CD4-positive, alpha-beta T cell (primary cell): ENCODE measurements around the gene ZNF638. TPM values are rescaled to one million over a fixed set of nuclear protein-coding genes. Genes with fewer than 3 reads are reported as not detected.

Experiments used
- ATAC-seq: fragments of 200-7000 bp; cut with Tn5 transposase; one replicate; pipeline ENCODE4 v1.10.0; 2022; ENCODE audit warnings: mild to moderate bottlenecking; ENCODE audit not compliant: poor library complexity
- CTCF ChIA-PET: fragments of 350-600 bp; sonication (Branson Sonifier 250); formaldehyde crosslinking; loops from one replicate; lab custom pipeline; 2021; ENCODE audit warnings: antibody characterized with exemption, inconsistent platforms; lab: Charles Lee
- POLR2A ChIA-PET: fragments of 350-600 bp; sonication (Branson Sonifier 250); formaldehyde crosslinking; loops from one replicate; lab custom pipeline; 2021; ENCODE audit warnings: antibody characterized with exemption, inconsistent platforms; lab: Charles Lee
- DNase-seq, 14 experiments: peaks; one replicate each; pipeline ENCODE4 v3.0.0-alpha.2; 2013 to 2020; ENCODE audit warnings: mixed read lengths in 2 of 14
- H3K27ac ChIP-seq, 2 donors: one replicate each; pipeline versions ENCODE4 v1.5.1 to v1.7.0; 2013; ENCODE audit warnings: low read length in 2 of 2, low read depth in 1 of 2, mild to moderate bottlenecking in 1 of 2
- H3K27me3 ChIP-seq, 2 experiments: 1 replicate in 1 of 2; 2 replicates in 1 of 2; pipeline versions ENCODE4 v1.6.1 to v1.7.0; 2013; ENCODE audit warnings: low read length in 2 of 2, control low read depth in 1 of 2, mild to moderate bottlenecking in 1 of 2, moderate library complexity in 1 of 2; ENCODE audit not compliant: insufficient read depth in 2 of 2, control insufficient read depth in 1 of 2
- H3K36me3 ChIP-seq: one replicate; pipeline ENCODE4 v1.6.1; 2013; ENCODE audit warnings: low read length, control low read depth; ENCODE audit not compliant: insufficient read depth
- H3K4me1 ChIP-seq: one replicate; pipeline ENCODE4 v1.6.1; 2013; ENCODE audit warnings: low read length, control low read depth; ENCODE audit not compliant: insufficient read depth
- H3K4me3 ChIP-seq: one replicate; pipeline ENCODE4 v1.5.1; 2013; ENCODE audit warnings: mild to moderate bottlenecking, low read length, moderate library complexity
- H3K9me3 ChIP-seq, 2 experiments: 1 replicate in 1 of 2; 2 replicates in 1 of 2; pipeline versions ENCODE4 v1.6.1 to v1.7.0; 2013; ENCODE audit warnings: low read length in 2 of 2, mild to moderate bottlenecking in 2 of 2, control low read depth in 1 of 2, moderate library complexity in 1 of 2; ENCODE audit not compliant: control insufficient read depth in 1 of 2, insufficient read depth in 1 of 2
- H3K27ac Mint-ChIP-seq: one replicate; pipeline ENCODE4 v1.8.0; 2020; ENCODE audit warnings: mixed read lengths
- H3K27me3 Mint-ChIP-seq: one replicate; pipeline ENCODE4 v1.8.0; 2021; ENCODE audit warnings: mixed read lengths
- H3K36me3 Mint-ChIP-seq: one replicate; pipeline ENCODE4 v1.8.0; 2021; ENCODE audit warnings: low read depth, mixed read lengths
- H3K4me1 Mint-ChIP-seq: one replicate; pipeline ENCODE4 v1.8.0; 2021; ENCODE audit warnings: low read depth, mixed read lengths
- H3K4me3 Mint-ChIP-seq: one replicate; pipeline ENCODE4 v1.8.0; 2020; ENCODE audit warnings: mild to moderate bottlenecking, mixed read lengths
- H3K9me3 Mint-ChIP-seq: one replicate; pipeline ENCODE4 v1.8.0; 2020; ENCODE audit warnings: mixed read lengths
- CTCF ChIP-seq: fragments of 200-600 bp; IDR thresholded peaks from one replicate; pipeline ENCODE4 v1.8.0; 2022; ENCODE audit warnings: antibody characterized with exemption, mild to moderate bottlenecking
- intact Hi-C, 2 experiments: fragments of 100-400 bp; cut with DNase I in 1 of 2; cut with micrococcal nuclease in 1 of 2; formaldehyde crosslinking; loops; one replicate each; pipeline versions ENCODE4 v1.15.1 to v1.9.0; 2023 to 2025; cut with DNase I, micrococcal nuclease
- total RNA-seq, 174 experiments: library from RNA in 2 of 174; stranded (reverse) in 2 of 174; gene quantifications; one replicate each; pipeline ENCODE4 v1.2.3 and lab custom pipeline; 2021 to 2026

The ZNF638 gene
- total RNA-seq, 2 experiments from 2014 or later: 77.8 to 86.4 TPM

- intact Hi-C loops: no loop called here
- H3K27ac Mint-ChIP-seq: no peak overlapping the region
- ChIA-PET POLR2A (no interaction called here), CTCF (no interaction called here)
- H3K27me3 Mint-ChIP-seq: peaks cover 51% of the 10 kb centered on the region
- Histone ChIP-seq H3K9me3 (peaks cover 0 to 16% of the 10 kb centered on the region in 2 experiments), H3K4me3 (no peak overlapping the region), H3K36me3 (no peaks in the 10 kb centered on the region), H3K4me1 (peaks cover 20% of the 10 kb centered on the region), H3K27ac (no peak overlapping the region), H3K27me3 (peaks cover 22 to 28% of the 10 kb centered on the region in 2 experiments)
- no peak overlapping the region for H3K4me3 Mint-ChIP-seq
- no peaks in the 10 kb centered on the region for H3K9me3 Mint-ChIP-seq
- ATAC-seq: no peak
- H3K4me1 Mint-ChIP-seq: peaks cover 14% of the 10 kb centered on the region
- H3K36me3 Mint-ChIP-seq: no peaks in the 10 kb centered on the region
- no peak for DNase-seq
- no peak for TF ChIP-seq CTCF
These were observed 125.7 kb downstream of the ZNF638 start for GRCh38 chr2:71457123-71457915.

- ATAC-seq (no peak), DNase-seq (no peak)
- peaks cover 20 to 27% of the 10 kb centered on the region in 2 experiments for H3K27me3 ChIP-seq
- H3K9me3 ChIP-seq: peaks cover 0 to 20% of the 10 kb centered on the region in 2 experiments
- no peak overlapping the region for H3K27ac Mint-ChIP-seq
- TF ChIP-seq CTCF: no peak
- ChIA-PET CTCF (no interaction called here), POLR2A (no interaction called here)
- peaks cover 17% of the 10 kb centered on the region for H3K4me1 ChIP-seq
- H3K4me3 ChIP-seq: no peak overlapping the region
- intact Hi-C loops: no loop called here
- H3K36me3 Mint-ChIP-seq: no peaks in the 10 kb centered on the region
- H3K36me3 ChIP-seq: no peaks in the 10 kb centered on the region
- peaks cover 45% of the 10 kb centered on the region for H3K27me3 Mint-ChIP-seq
- H3K4me3 Mint-ChIP-seq: no peak overlapping the region
- H3K9me3 Mint-ChIP-seq: no peaks in the 10 kb centered on the region
- peaks cover 8% of the 10 kb centered on the region for H3K4me1 Mint-ChIP-seq
- H3K27ac ChIP-seq: no peak overlapping the region
These were observed 126.3 kb downstream of the ZNF638 start for GRCh38 chr2:71457923-71458322.

GRCh38 chr2:71458413-71459083 lies 127.0 kb downstream of the ZNF638 start:
- CTCF ChIA-PET: no interaction called here
- TF ChIP-seq CTCF: no peak
- Mint-ChIP-seq H3K9me3 (no peaks in the 10 kb centered on the region), H3K27ac (no peak overlapping the region), H3K36me3 (no peaks in the 10 kb centered on the region), H3K27me3 (peaks cover 40% of the 10 kb centered on the region), H3K4me3 (no peak overlapping the region), H3K4me1 (peaks cover 4% of the 10 kb centered on the region)
- intact Hi-C loops: no loop called here
- no peak overlapping the region for H3K27ac ChIP-seq
- ATAC-seq (no peak), DNase-seq (no peak)
- POLR2A ChIA-PET: no interaction called here
- H3K9me3 ChIP-seq: peaks cover 0 to 22% of the 10 kb centered on the region in 2 experiments
- peaks cover 12% of the 10 kb centered on the region for H3K4me1 ChIP-seq
- H3K4me3 ChIP-seq: no peak overlapping the region
- H3K36me3 ChIP-seq: no peaks in the 10 kb centered on the region
- H3K27me3 ChIP-seq: peaks cover 20 to 24% of the 10 kb centered on the region in 2 experiments
